Right renal pelvis (tissue), 4 donors: ENCODE results near the gene METTL15. TPM values are rescaled to one million over a fixed set of nuclear protein-coding genes. Genes with fewer than 3 reads are reported as not detected.
"Not testable (repeated sequence)": the region's sequence is repeated elsewhere in the genome, so short reads cannot be mapped to it uniquely, and the experiment has no call there.

ENCODE experiments used
- DNase-seq, 4 donors: peaks; one replicate each; pipeline ENCODE4 v3.0.0-alpha.2; 2013; ENCODE audit warnings: low read depth in 4 of 4, low spot score in 3 of 4, missing footprints in 1 of 4
- polyA plus RNA-seq, 4 donors: library from polyadenylated mRNA; unstranded; fragments of 120-200 nt; gene quantifications; one replicate each; pipeline ENCODE4 v1.2.1, GENCODE V29; 2013; ENCODE audit not compliant: insufficient read length in 4 of 4

METTL15 gene
- polyA plus RNA-seq, 4 donors, result 16.9 to 23.3 (median 20.8) TPM

GRCh38 chr11:28366549-28367346 is 258.6 kb downstream of the METTL15 start:
- DNase-seq, result no peak

DNA sequence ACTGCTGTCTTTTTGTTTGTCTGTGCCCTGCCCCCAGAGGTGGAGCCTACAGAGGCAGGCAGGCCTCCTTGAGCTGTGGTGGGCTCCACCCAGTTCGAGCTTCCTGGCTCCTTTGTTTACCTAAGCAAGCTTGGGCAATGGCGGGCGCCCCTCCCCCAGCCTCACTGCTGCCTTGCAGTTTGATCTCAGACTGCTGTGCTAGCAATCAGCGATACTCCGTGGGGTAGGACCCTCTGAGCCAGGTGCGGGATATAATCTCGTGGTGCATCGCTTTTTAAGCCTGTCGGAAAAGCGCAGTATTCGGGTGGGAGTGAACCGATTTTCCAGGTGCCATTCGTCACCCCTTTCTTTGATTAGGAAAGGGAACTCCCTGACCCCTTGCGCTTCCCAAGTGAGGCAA is 269.9 kb downstream of the METTL15 start:
- DNase-seq, result not testable (repeated sequence)

Other genes starting within 250 kb of the METTL15 start
- gene KIF18A, start 232 bp upstream of the METTL15 start, polyA plus RNA-seq, result 10 to 100 TPM; 10.4 to 12.7 (median 12.5) TPM